NT2/D1 (cell line): ENCODE data around the gene MMUT.

ENCODE experiments used
- DNase-seq: peaks from one replicate; pipeline ENCODE4 v3.0.0-alpha.2; 2011; ENCODE audit warnings: low read depth, low spot score
- H3K27me3 ChIP-seq: 2 replicates; pipeline ENCODE4 v1.6.0; 2011; ENCODE audit warnings: mild to moderate bottlenecking; ENCODE audit not compliant: insufficient read length, insufficient read depth
- H3K36me3 ChIP-seq: 2 replicates; pipeline ENCODE4 v1.6.1; 2011; ENCODE audit warnings: mild to moderate bottlenecking, low read length, mixed read lengths; ENCODE audit not compliant: insufficient read depth, insufficient read length
- H3K4me1 ChIP-seq: 2 replicates; pipeline ENCODE4 v1.5.1; 2011; ENCODE audit not compliant: insufficient read depth, insufficient read length
- H3K4me3 ChIP-seq: 2 replicates; pipeline ENCODE4 v1.5.1; 2011; ENCODE audit warnings: low read depth; ENCODE audit not compliant: insufficient read length
- H3K9ac ChIP-seq: 2 replicates; pipeline ENCODE4 v1.6.0; 2011; ENCODE audit warnings: low read depth; ENCODE audit not compliant: insufficient read length
- H3K9me3 ChIP-seq: 2 replicates; pipeline ENCODE4 v1.5.1; 2011; ENCODE audit warnings: mild to moderate bottlenecking, low read length; ENCODE audit not compliant: insufficient read depth
- SUZ12 ChIP-seq: IDR thresholded peaks from 2 replicates; pipeline ENCODE4 v1.6.1; 2011; ENCODE audit not compliant: insufficient read length, insufficient read depth; ENCODE audit errors: extremely low read depth
- YY1 ChIP-seq: IDR thresholded peaks from 2 replicates; pipeline ENCODE4 v1.6.1; 2011; ENCODE audit not compliant: insufficient read length, insufficient read depth
- ZNF274 ChIP-seq: IDR thresholded peaks from 2 replicates; pipeline ENCODE4 v1.6.1; 2011; ENCODE audit warnings: mild to moderate bottlenecking, low read depth, low read length

Gene MMUT

GRCh38 chr6:49384904-49385303 is 78.1 kb downstream of the MMUT start:
- H3K27me3 ChIP-seq = no peaks in the 10 kb centered on the region
- H3K9ac ChIP-seq = no peak overlapping the region
- H3K36me3 ChIP-seq = no peaks in the 10 kb centered on the region
- H3K4me1 ChIP-seq = no peaks in the 10 kb centered on the region
- no peak for DNase-seq
- H3K9me3 ChIP-seq = no peaks in the 10 kb centered on the region; the same call in 1 of the 2 replicates
- no peak for TF ChIP-seq YY1
- no peak for TF ChIP-seq ZNF274
- no peak for TF ChIP-seq SUZ12
- no peak overlapping the region for H3K4me3 ChIP-seq
